Measurements from ENCODE around the gene CD1D. TPM values are rescaled to one million over a fixed set of nuclear protein-coding genes. Genes with fewer than 3 reads are reported as not detected.

CD1D gene
- total RNA-seq, 2 experiments from 2014 or later, result 3.3 to 5.7 TPM

DNA sequence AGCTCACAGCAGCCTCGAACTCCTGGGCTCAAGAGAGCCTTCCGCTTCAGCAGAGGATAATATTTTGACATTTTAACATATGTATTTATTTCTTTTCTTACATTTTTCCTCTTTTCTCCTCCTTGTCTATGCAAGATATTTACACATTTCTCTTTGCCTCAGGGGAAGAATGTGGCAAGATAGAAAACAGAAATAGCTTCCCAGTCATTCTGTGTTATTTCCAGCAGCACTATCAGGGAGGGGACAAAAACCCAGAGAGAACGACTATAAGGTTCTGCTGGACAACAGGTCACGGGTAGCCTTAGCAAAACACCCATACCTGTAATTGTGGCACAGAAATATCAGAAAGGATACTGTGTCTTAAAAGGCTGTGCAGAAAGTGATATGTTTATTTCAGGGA lies 7.9 kb downstream of the CD1D start:
- Histone ChIP-seq H3K27ac (ENCODE audit: low read depth, low read length, poor library complexity, severe bottlenecking) (no peak overlapping the region), H3K4me1 (ENCODE audit: insufficient read depth, low read length, poor library complexity, severe bottlenecking) (peaks cover 5% of the 10 kb centered on the region), H3K9me3 (ENCODE audit: low read length) (no peaks in the 10 kb centered on the region), H3K9me2 (ENCODE audit: insufficient read depth, low read length) (no peaks in the 10 kb centered on the region), H3K36me3 (ENCODE audit: insufficient read depth, low read length) (peaks cover 4% of the 10 kb centered on the region; the same call in 1 of the 2 replicates), H3K4me3 (ENCODE audit: low read depth, low read length, poor library complexity, severe bottlenecking) (no peak overlapping the region), H4K20me1 (ENCODE audit: insufficient read depth, low read length) (no peaks in the 10 kb centered on the region), H3K4me2 (ENCODE audit: low read length) (no peak overlapping the region), H2AFZ (ENCODE audit: low read length) (no peak overlapping the region), H3K79me2 (ENCODE audit: insufficient read depth, low read depth, low read length) (no peaks in the 10 kb centered on the region)
- DNase-seq (ENCODE audit: low spot score), result no peak
- TF ChIP-seq, protein P1, sequence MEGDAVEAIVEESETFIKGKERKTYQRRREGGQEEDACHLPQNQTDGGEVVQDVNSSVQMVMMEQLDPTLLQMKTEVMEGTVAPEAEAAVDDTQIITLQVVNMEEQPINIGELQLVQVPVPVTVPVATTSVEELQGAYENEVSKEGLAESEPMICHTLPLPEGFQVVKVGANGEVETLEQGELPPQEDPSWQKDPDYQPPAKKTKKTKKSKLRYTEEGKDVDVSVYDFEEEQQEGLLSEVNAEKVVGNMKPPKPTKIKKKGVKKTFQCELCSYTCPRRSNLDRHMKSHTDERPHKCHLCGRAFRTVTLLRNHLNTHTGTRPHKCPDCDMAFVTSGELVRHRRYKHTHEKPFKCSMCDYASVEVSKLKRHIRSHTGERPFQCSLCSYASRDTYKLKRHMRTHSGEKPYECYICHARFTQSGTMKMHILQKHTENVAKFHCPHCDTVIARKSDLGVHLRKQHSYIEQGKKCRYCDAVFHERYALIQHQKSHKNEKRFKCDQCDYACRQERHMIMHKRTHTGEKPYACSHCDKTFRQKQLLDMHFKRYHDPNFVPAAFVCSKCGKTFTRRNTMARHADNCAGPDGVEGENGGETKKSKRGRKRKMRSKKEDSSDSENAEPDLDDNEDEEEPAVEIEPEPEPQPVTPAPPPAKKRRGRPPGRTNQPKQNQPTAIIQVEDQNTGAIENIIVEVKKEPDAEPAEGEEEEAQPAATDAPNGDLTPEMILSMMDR (conservative IDR thresholded peaks at IDR 0.05; ENCODE audit: low read length), result no peak
- TF ChIP-seq EZH2phosphoT487 (IDR thresholded peaks at IDR 0.05; ENCODE audit: borderline replicate concordance, low read depth, low read length), result no peak
- intact Hi-C loops (cut with micrococcal nuclease; ENCODE audit: unreplicated experiment), result no loop called here
- no TSS peak for BruUV-seq (replicated peaks)
- ChIA-PET POLR2A (interaction anchor here (1.0 kb wide), 1 partner anchor 148 kb away, joined by 3 read pairs; no protein-coding TSS in a partner anchor), CTCF (ENCODE audit: unreplicated experiment) (no interaction called here)

DNA sequence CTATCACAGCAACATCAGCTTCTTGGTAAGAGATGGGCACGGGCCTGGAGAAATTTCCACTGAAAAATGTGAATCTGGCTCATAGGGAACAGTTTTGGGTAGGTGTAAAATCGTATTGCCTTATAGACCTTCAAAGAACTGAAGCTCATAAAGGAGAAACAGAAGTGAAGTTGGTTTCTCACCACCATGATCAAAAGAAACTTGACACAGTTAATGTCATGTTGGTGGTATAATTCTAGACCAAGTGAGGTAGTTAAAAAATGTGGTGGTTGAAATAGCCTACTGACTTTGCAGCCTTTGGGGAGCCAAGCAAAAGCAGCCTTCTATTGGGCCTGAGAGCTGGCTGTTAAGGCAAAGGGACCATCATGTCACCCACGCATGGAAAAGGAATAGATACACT lies 8.9 kb downstream of the CD1D start:
- H3K27ac ChIP-seq (ENCODE audit: low read depth, low read length, poor library complexity, severe bottlenecking), result no peak overlapping the region
- ChIA-PET CTCF (ENCODE audit: unreplicated experiment) (no interaction called here), POLR2A (interaction anchor here (1.0 to 1.1 kb wide), 2 partner anchors 14 to 15 kb away, joined by 3 read pairs; no protein-coding TSS in a partner anchor)
- H3K36me3 ChIP-seq (ENCODE audit: insufficient read depth, low read length), result 0 out of 2 replicates have a peak, but pooled peaks cover under 1% of the 10 kb centered on the region
- no peak for DNase-seq (ENCODE audit: low spot score)
- no peaks in the 10 kb centered on the region for H3K9me3 ChIP-seq (ENCODE audit: low read length)
- no peaks in the 10 kb centered on the region for H3K9me2 ChIP-seq (ENCODE audit: insufficient read depth, low read length)
- no peaks in the 10 kb centered on the region for H4K20me1 ChIP-seq (ENCODE audit: insufficient read depth, low read length)
- no TSS peak for BruUV-seq (replicated peaks)
- no peak overlapping the region for H3K4me2 ChIP-seq (ENCODE audit: low read length)
- H3K79me2 ChIP-seq (ENCODE audit: insufficient read depth, low read depth, low read length), result no peaks in the 10 kb centered on the region
- TF ChIP-seq, protein P1 (conservative IDR thresholded peaks at IDR 0.05; ENCODE audit: low read length), result no peak
- no peak for TF ChIP-seq EZH2phosphoT487 (IDR thresholded peaks at IDR 0.05; ENCODE audit: borderline replicate concordance, low read depth, low read length)
- no peak overlapping the region for H2AFZ ChIP-seq (ENCODE audit: low read length)
- intact Hi-C loops (cut with micrococcal nuclease; ENCODE audit: unreplicated experiment), result no loop called here
- H3K4me3 ChIP-seq (ENCODE audit: low read depth, low read length, poor library complexity, severe bottlenecking), result no peak overlapping the region
- peaks cover 5% of the 10 kb centered on the region for H3K4me1 ChIP-seq (ENCODE audit: insufficient read depth, low read length, poor library complexity, severe bottlenecking)

DNA sequence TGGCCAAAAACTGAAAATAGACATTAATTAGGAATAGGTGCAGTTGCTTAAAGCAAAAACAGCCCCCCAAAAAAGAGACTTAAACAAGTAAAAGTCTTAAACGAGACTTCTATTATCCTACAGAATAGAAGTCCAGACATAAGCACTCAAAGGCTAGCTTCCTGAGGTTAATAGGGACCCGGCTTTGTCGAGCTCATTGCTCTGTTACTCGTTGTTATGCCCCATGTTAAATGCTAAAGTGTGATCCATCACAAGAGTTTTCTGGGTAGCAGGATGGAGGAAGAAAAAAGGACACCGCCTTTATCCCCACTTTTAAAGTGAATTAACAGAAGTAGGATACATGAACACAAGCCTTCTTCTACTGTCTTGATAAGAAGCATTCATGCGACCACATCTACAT lies 10.6 kb downstream of the CD1D start:
- no peaks in the 10 kb centered on the region for H3K9me3 ChIP-seq (ENCODE audit: low read length)
- peaks cover 5% of the 10 kb centered on the region for H3K4me1 ChIP-seq (ENCODE audit: insufficient read depth, low read length, poor library complexity, severe bottlenecking)
- ChIA-PET POLR2A (no interaction called here), CTCF (ENCODE audit: unreplicated experiment) (no interaction called here)
- TF ChIP-seq, protein P1 (conservative IDR thresholded peaks at IDR 0.05; ENCODE audit: low read length), result no peak
- no peak for TF ChIP-seq EZH2phosphoT487 (IDR thresholded peaks at IDR 0.05; ENCODE audit: borderline replicate concordance, low read depth, low read length)
- no peaks in the 10 kb centered on the region for H4K20me1 ChIP-seq (ENCODE audit: insufficient read depth, low read length)
- BruUV-seq (replicated peaks), result no TSS peak
- H3K27ac ChIP-seq (ENCODE audit: low read depth, low read length, poor library complexity, severe bottlenecking), result no peak overlapping the region
- H3K4me3 ChIP-seq (ENCODE audit: low read depth, low read length, poor library complexity, severe bottlenecking), result no peak overlapping the region
- no peak overlapping the region for H2AFZ ChIP-seq (ENCODE audit: low read length)
- H3K79me2 ChIP-seq (ENCODE audit: insufficient read depth, low read depth, low read length), result no peaks in the 10 kb centered on the region
- no peak overlapping the region for H3K4me2 ChIP-seq (ENCODE audit: low read length)
- intact Hi-C loops (cut with micrococcal nuclease; ENCODE audit: unreplicated experiment), result no loop called here
- DNase-seq (ENCODE audit: low spot score), result no peak
- no peaks in the 10 kb centered on the region for H3K36me3 ChIP-seq (ENCODE audit: insufficient read depth, low read length)
- no peaks in the 10 kb centered on the region for H3K9me2 ChIP-seq (ENCODE audit: insufficient read depth, low read length)
